Activated CD4-positive, alpha-beta memory T cell treated with anti-CD3 and anti-CD28 coated beads, Interleukin-2, amount 10 ng/mL, durations not matched to agents 7 days and 5 days (primary cell): Measurements from ENCODE around the gene ISG20. TPM values are rescaled to one million over a fixed set of nuclear protein-coding genes. Genes with fewer than 3 reads are reported as not detected.
A peak's percentile ranks its signal among the peaks of the same experiment; 100 is the strongest.

Source experiments
- CTCF ChIA-PET: fragments of 350-600 bp; sonication (Branson Sonifier 250); formaldehyde crosslinking; loops from one replicate; lab custom pipeline; 2021; ENCODE audit warnings: antibody characterized with exemption, inconsistent platforms; lab: Charles Lee
- POLR2A ChIA-PET: fragments of 350-600 bp; sonication (Branson Sonifier 250); formaldehyde crosslinking; loops from one replicate; lab custom pipeline; 2021; ENCODE audit warnings: antibody characterized with exemption; lab: Charles Lee
- DNase-seq: peaks from one replicate; pipeline ENCODE4 v3.0.0-alpha.2; 2020
- H3K27ac Mint-ChIP-seq: one replicate; pipeline ENCODE4 v1.8.0; 2021; ENCODE audit warnings: mild to moderate bottlenecking, mixed read lengths
- H3K27me3 Mint-ChIP-seq: one replicate; pipeline ENCODE4 v1.8.0; 2021; ENCODE audit warnings: mixed read lengths
- H3K36me3 Mint-ChIP-seq: one replicate; pipeline ENCODE4 v1.8.0; 2021; ENCODE audit warnings: low read depth, mixed read lengths
- H3K4me1 Mint-ChIP-seq: one replicate; pipeline ENCODE4 v1.8.0; 2021; ENCODE audit warnings: mixed read lengths
- H3K4me3 Mint-ChIP-seq: one replicate; pipeline ENCODE4 v1.8.0; 2021; ENCODE audit warnings: mild to moderate bottlenecking, mixed read lengths
- H3K9me3 Mint-ChIP-seq: one replicate; pipeline ENCODE4 v1.8.0; 2021; ENCODE audit warnings: mixed read lengths
- total RNA-seq, 2 experiments: library from RNA; stranded (reverse); gene quantifications; one replicate each; pipeline ENCODE4 v1.2.3, GENCODE V29; 2021

Gene ISG20
- total RNA-seq, 2 experiments from 2014 or later, result 337 to 338 TPM

GRCh38 chr15:88688394-88688933, 49.6 kb downstream of the ISG20 start:
- CTCF ChIA-PET, result interaction anchor here (0.5 kb wide), 1 partner anchor 61 kb away, joined by 3 read pairs; no protein-coding TSS in a partner anchor
- H3K4me1 Mint-ChIP-seq, result peaks cover under 1% of the 10 kb centered on the region
- H3K9me3 Mint-ChIP-seq, result no peaks in the 10 kb centered on the region
- H3K4me3 Mint-ChIP-seq, result no peak overlapping the region
- DNase-seq, result no peak
- POLR2A ChIA-PET, result no interaction called here
- no peaks in the 10 kb centered on the region for H3K36me3 Mint-ChIP-seq
- H3K27me3 Mint-ChIP-seq, result peaks cover 23% of the 10 kb centered on the region
- no peak overlapping the region for H3K27ac Mint-ChIP-seq

- peaks cover 23% of the 10 kb centered on the region for H3K27me3 Mint-ChIP-seq
- H3K4me1 Mint-ChIP-seq, result no peaks in the 10 kb centered on the region
- H3K4me3 Mint-ChIP-seq, result no peak overlapping the region
- H3K27ac Mint-ChIP-seq, result no peak overlapping the region
- POLR2A ChIA-PET, result no interaction called here
- H3K9me3 Mint-ChIP-seq, result no peaks in the 10 kb centered on the region
- DNase-seq, result no peak
- CTCF ChIA-PET, result no interaction called here
- no peaks in the 10 kb centered on the region for H3K36me3 Mint-ChIP-seq
Measured at GRCh38 chr15:88690331-88690730, 51.5 kb downstream of the ISG20 start.

- H3K4me3 Mint-ChIP-seq, result no peak overlapping the region
- H3K36me3 Mint-ChIP-seq, result no peaks in the 10 kb centered on the region
- POLR2A ChIA-PET, result no interaction called here
- H3K27ac Mint-ChIP-seq, result no peak overlapping the region
- H3K9me3 Mint-ChIP-seq, result no peaks in the 10 kb centered on the region
- H3K4me1 Mint-ChIP-seq, result no peaks in the 10 kb centered on the region
- CTCF ChIA-PET, result no interaction called here
- H3K27me3 Mint-ChIP-seq, result peaks cover 23% of the 10 kb centered on the region
- no peak for DNase-seq
Measured at GRCh38 chr15:88693191-88693590, 54.4 kb downstream of the ISG20 start.

- CTCF ChIA-PET, result no interaction called here
- no peak for DNase-seq
- no peaks in the 10 kb centered on the region for H3K36me3 Mint-ChIP-seq
- H3K9me3 Mint-ChIP-seq, result no peaks in the 10 kb centered on the region
- no peak overlapping the region for H3K27ac Mint-ChIP-seq
- no peaks in the 10 kb centered on the region for H3K4me1 Mint-ChIP-seq
- POLR2A ChIA-PET, result no interaction called here
- H3K27me3 Mint-ChIP-seq, result peaks cover 21% of the 10 kb centered on the region
- no peak overlapping the region for H3K4me3 Mint-ChIP-seq
Measured at GRCh38 chr15:88695101-88695500, 56.3 kb downstream of the ISG20 start.

GRCh38 chr15:88695691-88696251, 57.0 kb downstream of the ISG20 start:
- Mint-ChIP-seq H3K4me3 (no peak overlapping the region), H3K9me3 (no peaks in the 10 kb centered on the region), H3K4me1 (no peaks in the 10 kb centered on the region), H3K27ac (no peak overlapping the region), H3K27me3 (peaks cover 21% of the 10 kb centered on the region), H3K36me3 (no peaks in the 10 kb centered on the region)
- POLR2A ChIA-PET, result no interaction called here
- DNase-seq, result no peak
- CTCF ChIA-PET, result no interaction called here

GRCh38 chr15:88696254-88696653, 57.4 kb downstream of the ISG20 start:
- Mint-ChIP-seq H3K9me3 (no peaks in the 10 kb centered on the region), H3K27me3 (peaks cover 21% of the 10 kb centered on the region), H3K4me3 (no peak overlapping the region), H3K36me3 (no peaks in the 10 kb centered on the region), H3K27ac (no peak overlapping the region), H3K4me1 (no peaks in the 10 kb centered on the region)
- DNase-seq, result no peak
- POLR2A ChIA-PET, result no interaction called here
- CTCF ChIA-PET, result interaction anchor here (1.3 kb wide), 1 partner anchor 72 kb away, joined by 4 read pairs; no protein-coding TSS in a partner anchor

- H3K27me3 Mint-ChIP-seq, result peaks cover 23% of the 10 kb centered on the region
- no peaks in the 10 kb centered on the region for H3K9me3 Mint-ChIP-seq
- ChIA-PET POLR2A (interaction anchor here (0.9 kb wide), 1 partner anchor 13 kb away, joined by 4 read pairs; no protein-coding TSS in a partner anchor), CTCF (interaction anchor here (1.3 kb wide), 1 partner anchor 73 kb away, joined by 4 read pairs; no protein-coding TSS in a partner anchor)
- H3K4me3 Mint-ChIP-seq, result no peak overlapping the region
- H3K4me1 Mint-ChIP-seq, result no peaks in the 10 kb centered on the region
- no peak overlapping the region for H3K27ac Mint-ChIP-seq
- no peaks in the 10 kb centered on the region for H3K36me3 Mint-ChIP-seq
- no peak for DNase-seq
Measured at GRCh38 chr15:88697276-88697675, 58.5 kb downstream of the ISG20 start.

- DNase-seq, result no peak
- H3K4me1 Mint-ChIP-seq, result peaks cover 4% of the 10 kb centered on the region
- no peak overlapping the region for H3K27ac Mint-ChIP-seq
- CTCF ChIA-PET, result interaction anchor here (2.0 kb wide), 1 partner anchor 75 kb away, joined by 8 read pairs; no protein-coding TSS in a partner anchor
- H3K36me3 Mint-ChIP-seq, result no peaks in the 10 kb centered on the region
- no peaks in the 10 kb centered on the region for H3K9me3 Mint-ChIP-seq
- POLR2A ChIA-PET, result no interaction called here
- no peak overlapping the region for H3K4me3 Mint-ChIP-seq
- peaks cover 34% of the 10 kb centered on the region for H3K27me3 Mint-ChIP-seq
Measured at GRCh38 chr15:88699861-88700260, 61.0 kb downstream of the ISG20 start.

GRCh38 chr15:88700716-88701115, 61.9 kb downstream of the ISG20 start:
- Mint-ChIP-seq H3K36me3 (no peaks in the 10 kb centered on the region), H3K27me3 (peaks cover 37% of the 10 kb centered on the region), H3K27ac (no peak overlapping the region), H3K4me1 (peaks cover 4% of the 10 kb centered on the region), H3K4me3 (no peak overlapping the region), H3K9me3 (no peaks in the 10 kb centered on the region)
- ChIA-PET POLR2A (no interaction called here), CTCF (interaction anchor here (1.2 to 1.5 kb wide), 2 partner anchors 63 to 76 kb away, joined by 3 to 6 read pairs; no protein-coding TSS in a partner anchor)
- DNase-seq, result no peak

- Mint-ChIP-seq H3K36me3 (no peaks in the 10 kb centered on the region), H3K27me3 (peaks cover 45% of the 10 kb centered on the region), H3K9me3 (no peaks in the 10 kb centered on the region), H3K27ac (no peak overlapping the region), H3K4me3 (no peak overlapping the region), H3K4me1 (peaks cover 7% of the 10 kb centered on the region)
- ChIA-PET CTCF (interaction anchor here (1.2 to 1.5 kb wide), 2 partner anchors 64 to 77 kb away, joined by 3 to 6 read pairs; no protein-coding TSS in a partner anchor), POLR2A (no interaction called here)
- peak; percentile 47 for DNase-seq
Measured at GRCh38 chr15:88701561-88702095, 62.8 kb downstream of the ISG20 start.

GRCh38 chr15:88702983-88703382, 64.2 kb downstream of the ISG20 start:
- Mint-ChIP-seq H3K36me3 (no peaks in the 10 kb centered on the region), H3K27ac (no peak overlapping the region), H3K4me3 (no peak overlapping the region), H3K9me3 (no peaks in the 10 kb centered on the region), H3K27me3 (peaks cover 40% of the 10 kb centered on the region), H3K4me1 (peaks cover 7% of the 10 kb centered on the region)
- DNase-seq, result no peak
- ChIA-PET POLR2A (no interaction called here), CTCF (no interaction called here)

- H3K36me3 Mint-ChIP-seq, result no peaks in the 10 kb centered on the region
- CTCF ChIA-PET, result no interaction called here
- H3K27me3 Mint-ChIP-seq, result peaks cover 40% of the 10 kb centered on the region
- peaks cover 7% of the 10 kb centered on the region for H3K4me1 Mint-ChIP-seq
- H3K27ac Mint-ChIP-seq, result no peak overlapping the region
- no peak for DNase-seq
- POLR2A ChIA-PET, result no interaction called here
- H3K4me3 Mint-ChIP-seq, result no peak overlapping the region
- H3K9me3 Mint-ChIP-seq, result no peaks in the 10 kb centered on the region
Measured at GRCh38 chr15:88703533-88703932, 64.7 kb downstream of the ISG20 start.

GRCh38 chr15:88704791-88705768, 66.3 kb downstream of the ISG20 start:
- Mint-ChIP-seq H3K4me3 (peak overlapping the region; percentile 25), H3K9me3 (no peaks in the 10 kb centered on the region), H3K27me3 (peaks cover 44% of the 10 kb centered on the region), H3K36me3 (no peaks in the 10 kb centered on the region), H3K4me1 (peaks cover 7% of the 10 kb centered on the region), H3K27ac (no peak overlapping the region)
- CTCF ChIA-PET, result no interaction called here
- DNase-seq, result no peak
- POLR2A ChIA-PET, result no interaction called here
